ENCODE results near the gene PLEKHA3. TPM values are rescaled to one million over a fixed set of nuclear protein-coding genes. Genes with fewer than 3 reads are reported as not detected.
A peak's percentile ranks its signal among the peaks of the same experiment; 100 is the strongest.

The PLEKHA3 gene
- total RNA-seq, 1 donor from 2014 or later: 26.2 TPM

DNA sequence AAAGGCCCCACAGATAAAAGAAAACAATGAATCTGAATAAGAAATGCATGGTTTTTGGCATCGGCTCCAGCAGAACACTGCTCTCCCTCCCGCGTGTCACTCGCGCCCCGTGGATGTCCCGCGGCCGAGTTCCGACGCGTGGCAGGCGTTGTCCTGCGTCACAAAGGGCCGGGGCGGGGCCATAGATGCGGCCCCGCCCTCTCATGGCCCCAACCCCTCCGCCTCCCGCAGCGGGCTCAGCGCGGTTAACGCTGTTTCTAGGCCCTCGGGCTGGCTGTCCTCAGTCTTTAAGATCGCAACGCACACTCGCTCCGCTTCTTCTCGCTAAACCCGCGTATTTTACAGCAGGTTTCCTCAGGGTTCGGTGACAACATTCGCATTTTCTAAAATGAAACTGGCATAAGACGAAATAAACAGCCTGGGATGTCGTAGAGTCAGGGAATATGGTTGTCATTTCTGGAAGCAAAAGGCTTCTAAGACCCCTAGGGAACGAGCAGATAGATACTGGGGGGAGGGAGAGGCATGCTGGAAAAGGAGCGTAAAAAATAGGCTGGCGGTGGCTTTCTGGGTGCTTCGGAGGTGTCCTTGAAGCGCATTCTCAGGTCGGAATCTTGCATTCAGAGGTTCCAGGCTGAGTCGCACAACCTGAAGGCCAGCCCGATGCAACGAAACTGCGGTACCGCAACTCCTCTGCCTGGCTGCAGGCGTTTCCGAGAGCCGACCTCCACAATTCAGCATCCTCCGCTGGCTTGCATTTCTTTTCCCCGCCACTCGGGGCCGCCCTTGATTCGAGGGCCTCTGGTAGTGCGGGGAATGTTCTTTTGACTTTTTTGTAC is 1.6 kb upstream of the PLEKHA3 start, which contains the start of gene FKBP7:
Gene FKBP7 (minus strand): TSS at position 162 of the 836 bp plus-strand sequence. CDS start 101 bp downstream, at position 61.
- Histone ChIP-seq H3K27me3 (peaks cover 7% of the 10 kb centered on the region), H3F3A (ENCODE audit: low read depth) (peaks cover 22% of the 10 kb centered on the region), H3K9ac (peak within 1 kb of the TSS; percentile 30), H3K9me3 (ENCODE audit: low read depth) (no peaks in the 10 kb centered on the region), H3K4me2 (peak within 1 kb of the TSS; percentile 94), H3K36me3 (no peaks in the 10 kb centered on the region), H3K4me1 (peaks cover 23% of the 10 kb centered on the region), H3K79me2 (ENCODE audit: low read depth) (peaks cover 53% of the 10 kb centered on the region), H3K4me3 (peak within 1 kb of the TSS; percentile 90), H3K27ac (peak within 1 kb of the TSS; percentile 10), H2AFZ (replicated peaks) (peak within 1 kb of the TSS; percentile 96), H4K20me1 (ENCODE audit: low read depth) (peaks cover 17% of the 10 kb centered on the region)
- no peaks in the 10 kb centered on the region for H3K27me3 Mint-ChIP-seq (ENCODE audit: insufficient read depth, low read depth)
- peak within 1 kb of the TSS; percentile 92 for H3K4me3 Mint-ChIP-seq
- H3K4me1 Mint-ChIP-seq: peaks cover 25% of the 10 kb centered on the region
- no peaks in the 10 kb centered on the region for H3K9me3 Mint-ChIP-seq
- peak; percentile 94 for DNase-seq (ENCODE audit: low spot score)
- peak within 1 kb of the TSS; percentile 94 for H3K27ac Mint-ChIP-seq
- TF ChIP-seq, protein P1, sequence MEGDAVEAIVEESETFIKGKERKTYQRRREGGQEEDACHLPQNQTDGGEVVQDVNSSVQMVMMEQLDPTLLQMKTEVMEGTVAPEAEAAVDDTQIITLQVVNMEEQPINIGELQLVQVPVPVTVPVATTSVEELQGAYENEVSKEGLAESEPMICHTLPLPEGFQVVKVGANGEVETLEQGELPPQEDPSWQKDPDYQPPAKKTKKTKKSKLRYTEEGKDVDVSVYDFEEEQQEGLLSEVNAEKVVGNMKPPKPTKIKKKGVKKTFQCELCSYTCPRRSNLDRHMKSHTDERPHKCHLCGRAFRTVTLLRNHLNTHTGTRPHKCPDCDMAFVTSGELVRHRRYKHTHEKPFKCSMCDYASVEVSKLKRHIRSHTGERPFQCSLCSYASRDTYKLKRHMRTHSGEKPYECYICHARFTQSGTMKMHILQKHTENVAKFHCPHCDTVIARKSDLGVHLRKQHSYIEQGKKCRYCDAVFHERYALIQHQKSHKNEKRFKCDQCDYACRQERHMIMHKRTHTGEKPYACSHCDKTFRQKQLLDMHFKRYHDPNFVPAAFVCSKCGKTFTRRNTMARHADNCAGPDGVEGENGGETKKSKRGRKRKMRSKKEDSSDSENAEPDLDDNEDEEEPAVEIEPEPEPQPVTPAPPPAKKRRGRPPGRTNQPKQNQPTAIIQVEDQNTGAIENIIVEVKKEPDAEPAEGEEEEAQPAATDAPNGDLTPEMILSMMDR (IDR thresholded peaks at IDR 0.05): peak; percentile 66
- TF ChIP-seq EZH2 (IDR thresholded peaks at IDR 0.05) (no peak), EZH2phosphoT487 (IDR thresholded peaks at IDR 0.05) (peak; percentile 12)
- H3K36me3 Mint-ChIP-seq: no peaks in the 10 kb centered on the region

DNA sequence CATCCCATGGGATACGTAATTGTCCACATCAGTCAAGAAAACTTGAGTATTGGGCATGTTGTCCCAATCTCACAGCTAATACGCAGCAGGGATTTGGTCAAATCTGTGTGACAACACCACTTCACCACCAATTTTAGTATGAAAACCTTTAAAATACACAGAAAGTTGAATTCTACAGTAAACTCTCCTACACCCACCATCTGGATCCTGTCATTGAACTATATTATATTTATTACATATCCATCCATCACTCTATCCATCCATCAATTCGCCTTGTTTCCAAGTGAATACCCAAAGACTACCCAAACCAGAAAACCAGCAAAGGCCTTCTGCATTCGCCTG is 1.0 kb upstream of the PLEKHA3 start:
- H3K4me1 Mint-ChIP-seq: peaks cover 26% of the 10 kb centered on the region
- Histone ChIP-seq H3K27me3 (peaks cover 7% of the 10 kb centered on the region), H3K79me2 (ENCODE audit: low read depth) (peaks cover 58% of the 10 kb centered on the region), H3K9ac (no peak overlapping the region), H3K4me1 (peaks cover 23% of the 10 kb centered on the region), H3K4me2 (peak overlapping the region; percentile 94), H3K27ac (no peak overlapping the region), H3K4me3 (peak overlapping the region; percentile 90), H3F3A (ENCODE audit: low read depth) (peaks cover 22% of the 10 kb centered on the region), H2AFZ (replicated peaks) (no peak overlapping the region), H4K20me1 (ENCODE audit: low read depth) (peaks cover 17% of the 10 kb centered on the region), H3K36me3 (no peaks in the 10 kb centered on the region), H3K9me3 (ENCODE audit: low read depth) (no peaks in the 10 kb centered on the region)
- H3K9me3 Mint-ChIP-seq: no peaks in the 10 kb centered on the region
- peak overlapping the region; percentile 94 for H3K27ac Mint-ChIP-seq
- H3K36me3 Mint-ChIP-seq: no peaks in the 10 kb centered on the region
- no peaks in the 10 kb centered on the region for H3K27me3 Mint-ChIP-seq (ENCODE audit: insufficient read depth, low read depth)
- peak overlapping the region; percentile 92 for H3K4me3 Mint-ChIP-seq
- TF ChIP-seq, protein P1 (IDR thresholded peaks at IDR 0.05): no peak
- TF ChIP-seq EZH2phosphoT487 (IDR thresholded peaks at IDR 0.05) (no peak), EZH2 (IDR thresholded peaks at IDR 0.05) (no peak)
- no peak for DNase-seq (ENCODE audit: low spot score)

DNA sequence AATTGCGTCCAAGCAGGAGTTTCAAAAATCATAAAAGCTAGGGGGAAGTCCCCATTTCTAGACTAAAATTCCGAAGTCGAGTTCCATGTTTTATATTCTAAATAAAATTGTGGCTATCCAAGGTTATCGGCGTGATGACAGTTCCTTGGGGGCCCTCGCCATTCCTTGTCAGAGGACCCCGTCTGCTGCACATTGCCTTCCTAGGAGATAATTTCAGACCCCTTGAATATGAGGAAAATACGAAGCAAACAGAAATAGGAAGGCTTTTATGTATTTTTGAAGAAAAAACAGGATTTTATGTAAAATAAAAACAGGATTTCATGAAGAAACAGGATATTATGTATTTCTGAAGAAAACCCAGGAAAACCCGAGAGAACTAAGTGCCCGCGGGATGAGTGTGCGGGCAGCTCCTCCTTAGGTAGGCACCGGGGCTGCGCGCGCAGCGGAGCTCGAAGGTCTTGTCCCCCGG is 465 bp upstream of the PLEKHA3 start:
- Mint-ChIP-seq H3K36me3 (no peaks in the 10 kb centered on the region), H3K9me3 (no peaks in the 10 kb centered on the region), H3K4me3 (peak overlapping the region; percentile 92), H3K27ac (no peak overlapping the region), H3K27me3 (ENCODE audit: insufficient read depth, low read depth) (no peaks in the 10 kb centered on the region), H3K4me1 (peaks cover 31% of the 10 kb centered on the region)
- peaks cover 7% of the 10 kb centered on the region for H3K27me3 ChIP-seq
- no peaks in the 10 kb centered on the region for H3K9me3 ChIP-seq (ENCODE audit: low read depth)
- H3K4me1 ChIP-seq: peaks cover 23% of the 10 kb centered on the region
- peak overlapping the region; percentile 91 for H3K4me2 ChIP-seq
- peak overlapping the region; percentile 71 for H3K9ac ChIP-seq
- no peak for DNase-seq (ENCODE audit: low spot score)
- H3F3A ChIP-seq (ENCODE audit: low read depth): peaks cover 22% of the 10 kb centered on the region
- peaks cover 62% of the 10 kb centered on the region for H3K79me2 ChIP-seq (ENCODE audit: low read depth)
- H3K4me3 ChIP-seq: peak overlapping the region; percentile 90
- H2AFZ ChIP-seq (replicated peaks): peak overlapping the region; percentile 80
- H4K20me1 ChIP-seq (ENCODE audit: low read depth): peaks cover 22% of the 10 kb centered on the region
- H3K27ac ChIP-seq: no peak overlapping the region
- no peaks in the 10 kb centered on the region for H3K36me3 ChIP-seq
- no peak for TF ChIP-seq EZH2 (IDR thresholded peaks at IDR 0.05)
- TF ChIP-seq EZH2phosphoT487 (IDR thresholded peaks at IDR 0.05): no peak
- TF ChIP-seq, protein P1 (IDR thresholded peaks at IDR 0.05): no peak

All from neural progenitor cell (in vitro differentiated cells).